HG03108 (cell line): ENCODE measurements around the gene SND1.
A peak's percentile ranks its signal among the peaks of the same experiment; 100 is the strongest.
"Not testable (repeated sequence)": the region's sequence is repeated elsewhere in the genome, so short reads cannot be mapped to it uniquely, and the experiment has no call there.

ENCODE experiments used
- ATAC-seq: cut with Tn5 transposase; IDR thresholded peaks from one replicate; pipeline ENCODE4 v1.9.1; 2021; ENCODE audit warnings: moderate library complexity; ENCODE audit not compliant: unreplicated experiment

The SND1 gene

DNA sequence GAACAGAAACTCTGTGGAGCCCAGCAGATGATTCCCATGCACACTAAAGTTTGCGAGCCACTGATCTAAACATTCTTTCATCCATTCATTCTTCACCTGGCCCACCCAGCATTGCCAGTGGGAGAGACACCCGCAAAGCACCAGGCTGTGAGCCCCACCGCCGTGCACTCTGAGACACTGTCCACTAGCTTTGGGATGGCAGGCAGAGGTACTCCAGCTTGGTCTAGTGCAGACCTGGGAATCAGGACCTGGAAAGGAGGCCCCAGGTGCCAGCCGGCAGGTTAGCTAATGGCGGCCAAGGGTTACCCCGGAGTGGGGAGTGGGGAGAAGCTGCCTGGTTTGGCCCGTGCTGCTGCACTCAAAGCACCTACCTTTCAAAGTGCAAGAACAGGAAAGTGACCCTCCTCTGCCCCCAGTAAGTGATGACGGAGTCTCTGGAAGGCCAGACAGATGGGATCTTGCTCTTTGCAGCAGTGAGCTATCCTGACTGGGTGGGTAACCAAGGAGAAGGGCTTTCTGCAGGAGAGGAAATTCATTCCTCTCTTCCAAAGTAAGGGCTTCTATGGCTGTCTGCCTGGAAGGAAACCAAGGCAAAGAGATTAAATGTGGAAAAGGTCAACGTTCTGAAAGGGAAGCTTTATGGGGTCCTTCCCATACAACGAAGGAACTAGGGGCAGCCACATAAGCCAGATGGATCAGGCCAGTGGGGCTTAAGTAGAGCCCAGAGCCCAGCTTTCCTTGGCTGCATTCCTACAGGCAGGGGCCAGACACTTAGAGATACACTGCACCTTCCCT is 453.4 kb downstream of the SND1 start:
- ATAC-seq = no peak

DNA sequence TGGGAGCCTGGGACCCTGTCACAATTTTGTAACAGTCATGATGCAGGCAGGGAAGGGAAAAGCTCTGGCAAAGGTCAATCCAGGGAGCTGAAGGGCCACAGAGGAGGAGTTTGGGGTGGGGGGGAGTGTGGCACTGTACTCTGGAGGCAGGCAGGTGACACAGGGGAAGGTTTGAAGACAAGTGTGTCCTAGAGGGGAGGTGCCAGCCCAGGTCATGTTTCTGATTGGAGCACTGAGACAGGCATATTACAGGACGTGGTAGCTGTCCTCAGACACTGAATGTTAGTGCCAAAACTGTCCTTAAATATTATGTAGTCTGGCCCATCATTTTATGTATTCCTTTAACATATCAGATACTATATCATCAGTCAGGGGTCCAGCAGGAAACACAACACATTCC is 454.8 kb downstream of the SND1 start:
- ATAC-seq = no peak

DNA sequence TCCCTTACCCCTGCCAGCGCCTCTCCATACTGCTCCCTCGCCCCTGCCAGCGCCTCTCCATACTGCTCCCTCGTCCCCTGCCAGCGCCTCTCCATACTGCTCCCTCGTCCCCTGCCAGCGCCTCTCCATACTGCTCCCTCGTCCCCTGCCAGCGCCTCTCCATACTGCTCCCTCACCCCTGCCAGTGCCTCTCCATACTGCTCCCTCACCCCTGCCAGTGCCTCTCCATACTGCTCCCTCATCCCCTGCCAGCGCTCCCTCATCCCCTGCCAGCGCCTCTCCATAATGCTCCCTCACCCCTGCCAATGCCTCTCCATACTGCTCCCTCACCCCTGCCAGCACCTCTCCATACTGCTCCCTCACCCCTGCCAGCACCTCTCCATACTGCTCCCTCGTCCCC is 455.5 kb downstream of the SND1 start:
- not testable (repeated sequence) for ATAC-seq

DNA sequence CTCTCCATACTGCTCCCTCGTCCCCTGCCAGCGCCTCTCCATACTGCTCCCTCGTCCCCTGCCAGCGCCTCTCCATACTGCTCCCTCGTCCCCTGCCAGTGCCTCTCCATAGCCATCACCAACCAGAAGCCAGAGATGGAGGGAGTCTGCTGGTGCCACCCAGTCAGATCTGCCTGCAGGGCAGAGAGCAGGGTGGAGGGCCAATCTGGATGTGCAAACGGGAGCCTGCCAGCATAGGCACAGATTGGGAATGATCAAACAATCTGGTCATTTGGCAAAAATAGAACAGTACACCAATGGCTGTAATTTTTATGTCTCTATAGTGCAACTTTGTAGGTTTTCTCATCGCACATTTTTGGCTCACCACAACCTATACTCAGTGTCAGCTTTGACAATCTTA is 456.1 kb downstream of the SND1 start:
- no peak for ATAC-seq

DNA sequence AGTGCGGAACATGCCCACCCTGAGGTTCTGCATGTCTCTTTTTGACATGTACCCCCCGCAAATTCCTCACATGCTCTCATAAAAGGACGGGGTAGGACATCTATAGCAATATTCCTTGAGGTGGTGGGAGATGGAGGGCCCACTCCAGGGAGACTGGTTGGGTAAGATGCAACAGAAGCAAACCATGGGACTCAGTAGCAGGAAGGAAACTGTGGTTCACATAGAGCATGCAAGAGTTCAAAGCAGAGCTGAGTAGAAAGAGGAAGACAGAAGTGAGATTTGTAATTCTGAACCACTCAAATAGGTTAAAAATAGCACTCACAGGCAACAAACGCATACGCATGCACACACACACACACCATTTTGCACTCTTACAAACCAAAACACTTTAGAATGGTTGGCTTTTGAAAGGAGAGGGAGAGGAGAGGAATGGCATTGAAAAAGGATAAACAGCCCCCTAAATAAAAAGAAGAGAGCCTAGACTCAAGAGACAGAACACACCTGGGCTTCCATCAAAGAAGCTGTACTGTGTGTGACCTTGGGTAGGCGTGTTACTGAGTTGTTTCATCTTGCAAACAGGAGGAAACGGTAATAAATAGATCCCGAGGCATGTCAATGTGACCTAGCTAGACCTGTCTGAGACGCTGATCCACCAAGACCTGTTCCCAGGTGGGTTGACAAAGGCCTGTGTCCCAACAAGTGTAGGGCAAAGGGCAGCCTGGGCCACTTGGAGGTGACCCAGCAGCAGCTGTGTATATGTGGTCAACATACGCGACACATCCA is 456.8 kb downstream of the SND1 start:
- ATAC-seq = peak; percentile 89

DNA sequence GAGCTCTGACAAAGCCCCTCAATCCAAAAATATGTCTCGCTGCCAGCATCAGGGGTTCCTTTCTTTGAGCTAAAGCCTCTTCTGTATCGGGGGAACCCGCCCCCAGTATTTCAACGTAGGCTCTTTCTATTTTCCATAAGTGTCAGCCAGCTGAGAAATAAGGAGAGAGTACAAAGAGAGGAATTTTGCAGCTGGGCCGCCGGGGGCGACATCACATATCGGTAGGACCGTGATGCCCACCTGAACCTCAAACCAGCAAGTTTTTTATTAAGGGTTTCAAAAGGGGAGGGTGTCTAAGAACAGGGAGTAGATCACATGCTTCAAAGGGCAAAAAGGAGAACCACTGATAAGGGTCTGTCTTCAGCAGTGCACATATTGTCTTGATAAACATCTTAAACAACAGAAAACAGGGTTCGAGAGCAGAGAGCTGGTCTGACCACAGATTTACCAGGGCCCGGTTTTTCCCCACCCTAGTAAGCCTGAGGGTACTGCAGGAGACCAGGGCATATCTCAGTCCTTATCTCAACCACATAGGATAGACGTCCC is 457.5 kb downstream of the SND1 start:
- ATAC-seq = not testable (repeated sequence)

DNA sequence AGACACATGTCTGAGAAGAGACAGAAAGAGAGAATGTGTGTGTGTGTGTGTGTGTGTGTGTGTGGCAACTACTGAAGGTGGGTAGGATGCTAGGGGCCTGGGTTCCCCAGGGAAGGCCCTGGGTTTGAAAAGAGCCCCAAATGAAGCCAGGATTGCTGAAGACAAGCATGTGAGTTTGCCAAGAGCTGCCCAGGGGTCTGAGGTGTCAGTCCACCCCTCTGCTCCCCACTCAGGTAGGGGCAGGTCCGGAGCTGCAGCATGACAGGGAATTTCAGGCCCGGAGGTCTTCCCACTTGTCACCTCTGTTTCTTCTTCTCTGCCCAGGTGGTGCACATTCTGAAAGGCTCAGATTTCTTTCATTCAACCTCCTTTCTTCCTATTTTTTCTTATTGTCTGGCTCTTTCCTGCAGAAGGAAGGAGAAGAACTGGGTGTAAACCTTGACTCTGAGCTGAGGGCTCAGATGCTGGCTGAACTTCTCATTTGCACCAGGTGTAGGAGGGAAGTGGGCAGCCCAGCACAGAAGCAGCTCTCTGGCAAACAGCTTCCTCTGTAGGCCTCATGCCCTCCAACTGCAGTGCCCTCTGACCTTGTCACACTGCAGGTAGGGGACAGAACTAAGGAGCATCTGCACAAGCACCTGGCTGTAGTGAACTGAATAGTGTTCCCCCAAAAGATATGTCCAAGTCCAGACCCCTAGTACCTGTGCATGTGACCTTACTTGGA is 458.8 kb downstream of the SND1 start:
- no peak for ATAC-seq

DNA sequence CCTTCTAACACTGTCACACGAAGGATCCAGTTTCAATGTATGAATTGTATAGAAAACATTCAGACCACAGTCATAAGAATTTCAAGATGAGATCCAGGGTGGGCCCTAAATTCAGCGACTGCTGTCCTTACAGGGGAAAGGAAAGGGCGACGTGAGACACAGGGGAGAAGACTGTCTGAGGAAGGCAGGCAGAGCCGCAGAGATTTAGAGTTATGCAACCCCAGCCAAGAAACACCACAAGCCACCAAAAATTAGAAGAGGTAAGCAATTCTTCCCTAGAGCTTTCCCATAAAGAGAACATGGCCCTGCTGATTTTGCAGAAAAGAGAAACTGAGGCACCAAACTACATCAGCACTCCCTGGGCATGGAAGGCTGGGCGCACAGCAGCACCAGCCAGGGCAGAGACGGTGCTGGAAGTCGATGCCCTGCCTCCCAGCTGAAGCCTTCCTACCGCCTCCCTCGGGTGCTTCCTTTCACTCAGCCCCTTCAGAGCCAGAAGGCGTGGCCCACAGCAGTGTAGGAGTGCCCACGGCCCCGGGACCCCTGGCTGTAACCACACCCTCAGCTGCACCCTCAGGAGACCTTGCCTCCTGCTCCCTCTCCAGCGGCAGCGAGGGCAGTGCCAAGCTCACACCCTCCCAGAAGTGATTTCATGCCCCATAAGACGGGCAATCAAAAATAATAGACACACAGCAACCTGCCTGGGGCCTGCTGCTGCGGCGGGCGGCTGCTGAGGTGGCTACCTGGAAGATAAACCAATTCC is 460.2 kb downstream of the SND1 start:
- no peak for ATAC-seq

DNA sequence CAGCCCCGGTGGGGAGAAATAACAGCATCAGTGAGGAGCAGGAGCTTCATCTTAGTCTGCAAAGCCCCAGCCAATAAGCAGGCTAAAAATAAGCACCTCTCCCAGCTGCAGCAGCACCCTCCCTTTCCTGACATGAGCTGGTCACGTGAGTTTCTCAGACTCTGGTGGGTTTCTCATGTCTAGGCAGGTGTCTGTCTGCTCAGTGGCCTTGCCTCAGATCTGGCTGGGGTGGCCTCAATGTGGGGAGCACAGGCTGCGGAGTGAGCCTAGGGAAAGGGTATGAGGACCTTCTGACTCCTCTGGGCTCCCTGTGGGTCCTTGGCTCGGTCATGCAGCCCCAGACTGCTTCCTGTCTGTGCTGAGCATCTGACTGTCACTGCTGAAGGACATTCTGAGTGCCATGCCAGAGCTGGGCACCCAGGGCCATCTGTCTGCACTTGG is 460.8 kb downstream of the SND1 start:
- no peak for ATAC-seq

DNA sequence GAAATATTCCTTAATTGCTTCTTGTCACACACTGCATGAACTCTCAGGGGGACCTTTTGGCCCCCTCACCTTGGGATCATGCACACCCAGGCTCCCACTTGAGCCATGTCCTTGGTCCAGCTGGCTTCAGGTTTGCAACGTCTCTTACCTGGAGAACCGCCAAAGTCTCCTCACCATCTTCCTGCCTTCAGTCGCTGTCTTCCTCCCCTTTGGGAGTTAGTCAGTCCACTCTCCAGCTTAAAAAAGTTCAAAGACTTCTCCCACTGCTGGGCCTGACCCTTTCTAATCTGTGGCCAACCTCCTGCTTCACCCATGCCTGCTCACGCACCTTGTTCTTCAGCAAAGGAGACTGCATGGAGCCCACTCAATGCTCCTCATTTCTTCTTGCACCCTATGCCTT is 461.8 kb downstream of the SND1 start:
- no peak for ATAC-seq

DNA sequence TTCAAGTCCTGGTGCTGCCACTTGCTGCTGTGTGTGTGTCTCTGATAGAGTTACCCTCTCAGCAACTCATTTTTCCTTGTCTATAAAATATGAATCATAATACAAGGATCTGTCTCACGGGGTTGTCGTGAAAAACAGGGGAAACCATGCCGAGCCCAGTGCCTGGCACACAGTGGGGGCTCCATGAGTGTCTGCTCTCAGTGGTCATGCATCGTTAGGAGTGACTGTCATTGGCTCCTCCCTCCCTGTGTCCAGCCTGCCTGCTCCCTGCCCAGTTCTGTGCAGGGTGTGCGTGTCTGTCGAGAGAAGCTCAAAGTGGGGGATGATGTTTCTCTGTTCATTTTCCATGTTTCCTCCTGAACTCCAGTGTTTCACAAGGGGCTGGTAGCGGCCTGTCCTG is 462.8 kb downstream of the SND1 start:
- ATAC-seq = no peak

DNA sequence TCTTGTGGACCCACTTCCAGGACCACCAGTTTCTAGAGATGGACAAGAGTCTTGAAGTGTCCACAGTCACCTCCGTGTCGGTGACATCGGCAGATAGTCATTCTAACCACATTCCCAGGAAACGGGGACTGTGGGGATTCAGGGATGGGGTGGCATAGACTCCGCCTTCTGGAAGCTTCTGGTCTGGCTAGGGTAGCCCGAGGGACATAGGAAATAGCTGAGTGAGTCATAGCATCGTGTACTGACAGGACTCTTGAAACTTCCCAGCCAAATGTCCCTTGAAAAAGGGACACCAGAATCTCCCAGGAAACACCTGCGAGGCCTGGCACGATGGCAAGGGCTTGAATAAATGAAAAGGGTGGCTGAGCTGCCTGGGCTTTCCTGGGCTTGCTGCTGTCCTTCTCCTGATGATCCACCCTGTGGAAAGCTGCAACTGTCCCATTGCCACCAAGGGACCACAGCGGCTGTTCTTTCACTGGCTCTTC is 463.4 kb downstream of the SND1 start:
- ATAC-seq = no peak

DNA sequence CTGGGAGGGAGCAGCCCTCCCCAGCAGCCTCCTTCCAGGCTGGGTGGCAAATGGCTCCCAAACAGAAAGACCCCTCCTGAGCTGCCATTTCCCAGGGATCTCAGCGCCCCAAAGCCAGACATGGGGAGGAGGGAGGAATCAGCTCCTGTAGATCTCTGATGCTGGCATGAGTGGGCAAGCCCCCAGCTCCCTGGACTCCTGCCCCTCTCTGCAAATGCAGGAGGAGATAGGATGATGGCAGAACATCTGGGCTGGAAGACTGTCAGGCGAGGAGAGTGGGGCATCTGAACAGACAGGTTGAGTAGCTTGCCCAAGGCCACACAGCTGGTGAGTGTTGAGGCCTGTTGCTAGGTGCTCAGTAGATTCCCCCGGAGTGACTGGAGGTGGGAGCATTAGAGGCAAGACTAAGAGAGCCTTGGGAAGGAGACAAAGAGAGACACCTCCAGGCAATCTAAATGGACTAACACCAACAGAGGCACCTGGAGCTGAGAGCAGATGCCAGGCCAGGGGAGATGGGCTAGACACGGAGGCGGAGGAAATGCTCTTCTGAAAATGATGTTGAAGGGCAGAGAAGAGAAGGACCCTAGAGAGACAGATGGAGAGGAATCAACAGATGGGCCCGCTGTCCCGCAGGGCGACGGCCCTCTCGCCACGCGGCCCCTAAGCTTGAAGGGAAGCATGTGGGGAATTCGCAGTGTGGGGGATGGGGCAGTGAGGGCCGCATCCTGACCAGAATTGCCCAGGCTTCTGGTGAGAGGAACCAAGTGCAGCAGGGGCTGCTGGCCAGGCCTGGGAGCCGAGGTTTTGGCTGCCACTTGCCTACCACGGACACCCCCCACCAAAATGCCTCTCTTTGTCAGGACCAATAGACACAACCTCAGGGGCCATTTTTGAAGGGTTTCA is 464.1 kb downstream of the SND1 start:
- ATAC-seq = no peak

DNA sequence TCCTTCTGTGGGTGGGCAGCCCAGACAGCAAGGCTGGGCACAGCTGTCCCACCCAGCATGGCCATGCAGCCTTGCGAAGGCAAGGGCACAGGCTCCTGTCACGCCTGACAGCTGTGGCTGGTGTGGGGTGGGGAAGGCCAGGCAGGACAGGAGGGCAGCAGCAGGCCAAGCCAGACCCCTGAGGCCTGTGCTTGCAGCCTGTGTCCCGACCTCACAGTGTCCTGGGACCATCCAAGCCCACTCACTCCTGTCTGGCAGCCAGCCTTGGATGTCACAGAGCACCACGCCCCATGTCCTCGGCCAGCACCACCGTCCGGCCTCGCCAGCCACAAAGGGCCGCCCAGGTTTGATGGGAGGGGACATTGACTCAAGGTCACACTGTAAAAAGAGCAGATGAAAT is 464.7 kb downstream of the SND1 start:
- no peak for ATAC-seq

DNA sequence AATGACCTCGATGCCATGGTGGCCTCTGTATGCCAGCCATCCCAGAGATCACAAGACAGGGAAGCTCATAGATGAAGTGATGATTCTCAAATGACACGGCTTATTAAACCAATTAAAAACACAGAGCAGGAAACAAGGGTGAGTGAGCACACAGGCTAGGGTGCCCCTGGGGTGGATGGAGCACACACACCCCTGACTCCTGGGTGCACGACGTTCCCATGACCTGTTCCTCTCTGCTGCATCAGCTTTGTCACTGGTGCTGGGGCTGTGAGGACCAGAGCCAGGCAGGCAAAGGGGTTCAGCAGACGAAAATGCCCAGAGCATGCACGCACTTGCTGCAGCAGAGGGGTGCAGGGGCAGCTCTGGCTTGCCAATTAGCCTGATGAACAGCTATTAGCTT is 465.7 kb downstream of the SND1 start:
- ATAC-seq = no peak

DNA sequence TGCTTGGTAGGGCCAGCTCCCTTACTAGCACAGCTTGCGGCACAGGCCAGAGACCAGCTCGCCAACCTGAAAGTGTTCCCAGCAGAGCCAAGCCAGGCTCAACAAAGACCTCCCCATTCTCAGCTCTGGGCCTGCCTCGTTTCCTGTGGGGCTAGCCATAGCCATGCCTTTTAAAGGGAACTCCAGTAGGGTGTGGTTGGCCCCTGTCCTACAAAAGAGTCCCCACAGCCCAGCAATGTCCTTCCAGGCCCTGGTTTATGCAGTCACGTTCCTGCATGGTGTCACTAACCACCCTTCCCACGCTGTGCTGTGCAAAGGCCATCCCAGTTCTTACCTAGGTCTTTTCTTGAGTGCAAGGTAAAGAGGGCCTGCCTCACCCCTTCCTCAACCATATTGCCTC is 467.0 kb downstream of the SND1 start:
- ATAC-seq = no peak

DNA sequence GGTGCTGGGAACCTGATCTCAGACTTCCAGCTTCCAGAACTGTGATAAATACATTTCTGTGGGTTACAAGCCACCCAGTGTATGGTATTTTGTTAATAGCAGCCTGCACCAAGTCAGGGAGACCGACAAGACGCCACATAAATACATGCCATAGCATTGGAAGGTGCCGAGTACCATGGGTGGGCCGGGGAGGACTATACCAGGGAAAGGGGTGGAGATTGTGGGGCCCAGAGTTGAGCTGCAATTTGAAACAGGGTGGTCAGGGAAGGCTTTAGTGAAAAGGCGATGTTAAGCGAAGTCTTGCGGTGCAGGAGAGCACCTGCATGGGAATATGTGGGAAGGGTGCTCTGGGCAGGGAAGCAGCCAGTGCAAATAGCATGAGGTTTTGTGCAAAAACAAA is 468.1 kb downstream of the SND1 start:
- ATAC-seq = no peak

DNA sequence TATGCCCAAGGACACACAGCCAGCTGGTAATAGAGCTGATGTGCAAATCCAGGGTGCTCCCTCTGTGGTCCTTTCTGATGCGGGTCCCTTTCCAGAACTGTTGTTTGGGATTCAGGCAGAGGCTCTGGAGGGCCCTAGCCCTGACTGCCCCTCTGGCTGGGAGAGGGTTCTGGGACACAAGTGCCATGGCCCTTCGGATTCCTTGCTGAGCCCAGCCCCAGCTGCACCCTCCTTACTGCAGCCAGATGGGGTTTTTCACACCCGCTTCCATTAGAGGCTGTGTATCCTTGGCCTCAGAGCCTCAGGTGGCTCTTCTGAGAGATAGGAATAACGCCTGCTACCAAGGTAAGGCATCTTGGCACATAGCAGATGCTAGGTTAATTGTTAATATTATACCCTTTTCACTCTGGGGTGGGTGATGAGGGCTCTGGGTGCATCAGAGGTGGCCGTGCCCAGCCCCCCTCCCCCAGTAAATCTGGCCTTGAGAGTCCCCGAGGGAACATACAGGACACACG is 469.0 kb downstream of the SND1 start:
- ATAC-seq = no peak
